ENCODE data around the gene LPAR3.
A peak's percentile ranks its signal among the peaks of the same experiment; 100 is the strongest.

LPAR3 gene

GRCh38 chr1:84855691-84856630 lies 37.0 kb downstream of the LPAR3 start:
- no peak for DNase-seq

DNA sequence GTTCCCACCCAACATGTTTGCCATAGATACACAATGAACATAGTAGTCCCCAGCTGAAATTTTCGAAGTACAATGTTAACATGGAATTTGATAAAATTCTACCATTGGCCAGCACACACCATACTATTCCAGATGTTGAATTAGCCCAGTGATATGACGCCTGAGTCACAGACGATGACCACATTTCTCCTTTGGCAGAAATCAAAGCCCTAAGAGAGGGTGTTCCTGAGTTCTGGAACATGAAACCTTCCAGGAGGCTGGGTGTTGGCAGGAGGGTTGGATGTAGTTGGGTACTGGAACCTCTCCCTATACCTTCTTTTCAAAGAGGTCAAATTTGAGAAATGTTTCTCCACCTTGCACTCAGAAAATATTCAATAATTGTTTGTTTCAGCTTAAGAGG lies 37.8 kb downstream of the LPAR3 start:
- DNase-seq: no peak

GRCh38 chr1:84853741-84854721 lies 39.0 kb downstream of the LPAR3 start:
- no peak for DNase-seq

DNA sequence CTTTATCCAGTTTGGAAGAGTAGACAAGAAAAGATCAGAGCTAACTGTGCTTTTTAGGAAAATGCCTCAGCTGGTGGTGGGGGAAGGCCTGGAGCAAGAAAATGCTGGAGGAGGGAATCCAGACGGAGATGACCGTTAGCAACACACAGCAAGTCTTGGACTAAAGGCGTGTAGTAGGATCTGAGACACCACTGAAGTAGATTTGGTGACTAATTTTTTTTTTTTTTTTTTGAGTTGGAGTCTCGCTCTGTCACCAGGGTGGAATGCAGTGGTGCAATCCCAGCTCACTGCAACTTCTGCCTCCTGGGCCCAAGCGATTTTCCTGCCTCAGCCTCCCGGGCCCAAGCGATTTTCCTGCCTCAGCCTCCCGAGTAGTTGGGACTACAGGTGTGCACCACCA lies 41.2 kb downstream of the LPAR3 start:
- DNase-seq: no peak

GRCh38 chr1:84849357-84849975 lies 43.5 kb downstream of the LPAR3 start:
- no peak for DNase-seq

DNA sequence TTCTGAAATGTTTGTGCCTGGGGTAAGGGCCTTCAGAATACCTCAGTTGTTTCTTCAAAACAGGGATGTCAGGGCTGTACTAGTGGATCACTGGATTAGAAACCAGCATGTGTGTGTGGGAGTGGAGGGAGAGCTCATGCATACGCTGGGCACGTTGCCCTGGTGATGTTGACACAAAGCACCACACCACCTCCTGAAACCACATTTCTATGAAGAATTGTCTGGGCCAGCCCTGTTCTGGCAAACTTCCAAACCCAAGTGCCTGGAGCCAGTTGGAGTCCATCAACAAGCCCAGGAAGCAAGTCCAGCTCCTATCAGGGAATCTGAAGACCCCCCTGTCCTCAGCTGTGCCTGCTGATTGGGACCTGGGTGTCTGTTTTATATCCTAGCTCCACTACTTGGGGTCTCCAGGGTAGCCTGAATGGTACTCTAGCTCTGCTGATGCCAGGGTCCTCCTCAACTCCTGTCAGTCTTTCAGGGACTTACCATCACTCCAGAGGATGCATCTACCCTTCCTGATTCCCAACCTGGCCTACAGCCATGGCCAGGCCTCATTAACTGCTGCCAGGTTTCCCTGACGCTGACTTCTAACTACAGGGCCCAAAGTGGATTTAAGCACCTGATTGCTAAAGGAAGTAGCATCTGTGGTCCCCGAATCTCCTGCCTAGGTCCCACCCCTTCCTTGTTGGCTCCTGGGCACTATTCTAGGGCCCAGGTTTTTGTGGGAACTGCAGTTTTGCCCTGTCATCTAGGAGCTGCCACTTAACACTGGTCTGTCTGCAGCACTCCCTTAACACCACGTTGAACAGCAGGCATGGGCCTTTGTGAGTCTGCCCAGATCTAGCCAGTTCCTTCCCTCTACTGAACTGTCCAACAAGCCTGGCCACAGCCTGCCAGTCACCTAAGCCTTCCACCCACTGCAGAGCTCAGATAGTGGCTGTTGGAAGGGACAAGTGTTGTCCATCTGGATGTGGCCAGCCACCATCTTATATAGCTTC lies 45.5 kb downstream of the LPAR3 start:
- peak; percentile 85 for DNase-seq

DNA sequence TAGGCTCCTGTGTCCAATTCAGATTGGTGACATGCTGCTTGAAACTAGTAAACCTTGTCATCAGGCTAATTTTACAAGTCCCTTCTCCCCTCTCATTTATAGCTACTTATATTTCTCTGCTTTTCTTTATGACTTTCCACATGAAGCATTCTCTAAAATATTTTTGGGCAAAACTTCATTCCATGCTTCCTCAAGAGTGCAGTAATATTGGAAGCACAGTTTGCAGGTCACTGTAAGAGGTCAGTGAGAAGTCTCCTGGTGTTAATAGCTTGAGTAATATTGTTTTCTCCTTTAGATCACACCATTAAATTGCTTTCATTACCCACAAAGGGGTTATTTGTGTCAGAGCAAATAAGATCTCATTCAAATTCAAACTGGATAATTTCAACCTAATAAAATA lies 46.6 kb downstream of the LPAR3 start:
- DNase-seq: no peak

DNA sequence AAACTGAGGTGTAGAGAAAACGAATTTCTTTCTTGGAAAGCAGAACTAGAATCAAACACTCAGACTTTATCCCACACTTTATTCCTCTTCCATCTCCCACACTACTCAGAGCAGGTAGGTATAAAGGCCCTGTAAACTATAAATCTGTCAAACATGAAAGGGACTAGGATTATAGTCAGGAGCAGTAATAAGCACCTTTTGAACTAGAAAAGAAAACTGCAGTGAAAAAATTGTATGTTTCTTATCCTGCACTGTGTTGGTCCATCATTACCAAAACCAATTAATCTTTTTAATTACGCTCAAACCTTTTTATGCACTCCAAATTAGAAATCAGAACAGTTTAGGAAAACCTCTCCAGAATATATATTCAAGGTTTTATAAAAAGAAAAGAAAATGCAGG lies 47.6 kb downstream of the LPAR3 start:
- DNase-seq: no peak

GRCh38 chr1:84844094-84844493 lies 48.9 kb downstream of the LPAR3 start:
- no peak for DNase-seq

DNA sequence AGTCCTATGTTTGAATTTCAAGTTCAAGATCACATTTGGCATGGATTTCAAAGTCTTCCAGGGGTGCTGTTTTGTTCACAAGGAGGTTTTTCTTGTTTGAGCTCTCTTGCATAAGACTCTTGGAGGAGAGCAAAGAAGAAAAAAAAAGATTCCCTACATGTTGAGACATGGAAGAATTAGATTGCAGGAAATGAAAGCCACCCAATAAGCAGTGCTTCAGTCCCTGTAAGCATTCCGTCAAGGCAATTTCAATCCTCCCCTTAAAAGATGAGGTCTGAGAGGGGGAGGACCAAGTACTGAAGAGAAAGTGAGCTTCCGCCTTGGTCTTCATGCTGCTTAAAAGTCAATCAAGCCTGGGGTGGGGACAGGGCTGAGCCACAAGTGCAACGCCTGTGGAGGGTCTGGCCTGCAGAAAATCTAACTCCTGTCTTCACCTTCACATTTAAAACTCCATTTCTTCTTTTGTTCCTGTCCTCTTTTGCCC lies 50.2 kb downstream of the LPAR3 start:
- DNase-seq: no peak

- no peak for DNase-seq
Observed at GRCh38 chr1:84841971-84842370, 51.0 kb downstream of the LPAR3 start.

- no peak for DNase-seq
Observed at GRCh38 chr1:84840346-84840745, 52.7 kb downstream of the LPAR3 start.

DNA sequence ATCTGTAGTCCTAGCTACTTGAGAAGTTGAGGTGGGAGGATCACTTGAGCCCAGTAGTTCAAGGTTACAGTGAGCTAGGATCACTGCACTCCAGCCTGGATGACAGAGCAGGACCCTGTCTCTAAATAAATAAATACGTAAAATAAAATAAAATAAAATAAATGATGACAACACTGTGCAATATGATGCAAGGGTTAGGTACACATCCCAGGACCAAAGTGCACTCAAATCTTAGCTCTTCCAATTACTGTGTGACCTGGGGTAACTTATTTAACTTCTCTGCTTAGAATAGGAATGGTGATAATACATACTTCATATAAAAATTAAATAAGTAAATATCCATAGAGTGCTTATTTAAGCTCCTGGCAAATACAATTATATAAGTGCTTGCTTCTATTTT lies 53.5 kb downstream of the LPAR3 start:
- no peak for DNase-seq

DNA sequence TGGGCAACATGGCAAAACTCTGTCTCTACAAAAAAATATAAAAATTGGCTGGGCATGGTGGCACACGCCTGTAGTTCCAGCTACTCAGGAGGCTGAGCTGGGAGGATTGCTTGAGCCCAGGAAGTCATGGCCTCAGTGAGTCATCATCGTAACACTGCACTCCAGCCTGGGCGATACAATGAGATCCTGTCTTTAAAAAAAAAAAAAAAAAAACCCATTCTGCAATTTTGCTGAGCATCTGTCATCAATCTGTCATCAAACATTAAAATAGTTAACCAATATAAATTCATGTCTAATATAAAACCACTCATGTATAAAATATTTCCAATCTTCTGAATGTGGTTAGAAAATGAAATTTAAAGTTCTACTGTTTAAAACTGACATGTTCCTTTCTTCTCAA lies 56.9 kb downstream of the LPAR3 start:
- DNase-seq: no peak

DNA sequence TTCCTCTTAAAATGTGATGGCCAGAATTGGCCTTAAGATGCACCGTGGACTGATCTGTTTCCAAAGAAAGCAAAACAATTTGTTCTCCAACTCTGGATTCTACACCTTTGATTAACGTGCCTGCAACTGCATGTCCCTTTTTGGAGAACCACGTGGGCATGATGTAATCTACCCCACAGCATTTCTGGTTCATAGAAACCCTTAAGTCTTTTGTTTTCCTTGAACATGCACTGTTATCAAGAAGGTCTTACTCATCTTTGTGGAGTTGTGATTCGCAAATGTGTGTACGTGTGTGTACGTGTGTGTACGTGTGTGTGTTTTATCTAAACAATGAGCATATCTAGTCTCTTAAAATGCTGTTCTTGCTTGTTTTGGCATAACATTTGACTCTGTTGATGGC lies 57.8 kb downstream of the LPAR3 start:
- DNase-seq: no peak

- no peak for DNase-seq
Observed at GRCh38 chr1:84834419-84835064, 58.5 kb downstream of the LPAR3 start.

- no peak for DNase-seq
Observed at GRCh38 chr1:84833194-84833593, 59.8 kb downstream of the LPAR3 start.

- DNase-seq: no peak
Observed at GRCh38 chr1:84830136-84830535, 62.9 kb downstream of the LPAR3 start.

GRCh38 chr1:84827976-84828375 lies 65.0 kb downstream of the LPAR3 start:
- no peak for DNase-seq

- no peak for DNase-seq
Observed at GRCh38 chr1:84827555-84827954, 65.5 kb downstream of the LPAR3 start.

DNA sequence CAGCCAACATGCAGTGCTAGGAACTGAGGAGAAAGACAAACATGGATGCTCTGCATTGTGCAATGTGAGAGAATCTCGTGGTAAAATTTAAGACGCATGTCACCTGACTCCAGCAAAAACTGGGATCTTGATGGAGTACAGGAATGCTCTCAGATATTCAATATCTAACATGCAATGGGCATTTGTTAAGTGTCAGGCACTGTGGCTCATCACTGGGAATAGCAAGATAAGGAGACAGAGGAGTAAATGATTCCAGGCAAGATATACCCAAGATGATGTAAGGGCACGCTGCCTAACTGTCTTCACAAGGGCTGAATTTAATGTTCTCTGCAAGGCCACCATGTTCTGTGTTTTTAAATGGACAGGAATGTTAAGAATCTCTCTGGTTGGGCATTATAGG lies 67.8 kb downstream of the LPAR3 start:
- DNase-seq: no peak
